ENCODE data around the gene UBR2. TPM values are rescaled to one million over a fixed set of nuclear protein-coding genes. Genes with fewer than 3 reads are reported as not detected.
A peak's percentile ranks its signal among the peaks of the same experiment; 100 is the strongest.

Gene UBR2
- total and polyA plus RNA-seq, 2 of the 4 experiments (the other 2 are of a cell fraction), result 7.7 to 32.3 TPM

DNA sequence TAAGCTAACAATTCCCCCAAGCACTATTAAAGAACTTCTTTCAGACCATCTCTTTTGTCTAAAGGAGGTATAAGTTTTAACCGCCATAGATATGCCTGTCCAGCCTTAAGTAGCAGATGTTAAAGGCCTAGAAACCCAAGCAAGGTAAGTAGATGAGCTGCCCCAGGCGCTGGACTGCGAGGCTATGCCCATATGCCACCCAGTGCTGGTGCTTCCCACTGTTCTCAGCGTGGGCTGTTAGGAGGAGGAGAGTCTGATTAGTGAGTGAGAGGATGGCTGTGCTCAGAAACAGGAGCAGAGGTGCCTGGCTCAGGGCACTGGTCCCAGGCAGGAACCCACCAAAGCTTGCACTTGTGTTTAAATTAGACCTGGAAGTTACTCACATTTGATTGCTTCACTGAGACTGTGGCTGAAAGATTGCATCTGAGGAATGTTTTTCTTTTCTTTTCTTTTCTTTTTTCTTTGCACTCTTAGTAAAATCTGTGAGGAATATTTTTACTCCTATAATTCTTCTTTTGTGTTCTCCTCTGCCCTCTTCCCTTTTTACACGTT lies 126.4 kb downstream of the UBR2 start:
- Histone ChIP-seq H2BK15ac (ENCODE audit: low read depth, low read length) (no peak overlapping the region), H2BK20ac (ENCODE audit: low read depth, low read length) (no peak overlapping the region), H3K27ac (ENCODE audit: insufficient read depth, low read length) (peak overlapping the region; percentile 53; the same call in 1 of the 2 replicates), H3K4me2 (ENCODE audit: low read depth, low read length) (no peak overlapping the region), H3K4me1 (ENCODE audit: control insufficient read depth, insufficient read depth, low read length) (peaks cover 15% of the 10 kb centered on the region), H3K14ac (replicated peaks; ENCODE audit: low read depth, low read length) (no peak overlapping the region), H4K20me1 (ENCODE audit: insufficient read depth, low read length) (no peaks in the 10 kb centered on the region; the same call in 1 of the 2 replicates), H3K23ac (ENCODE audit: low read depth, low read length) (no peak overlapping the region), H2AK5ac (ENCODE audit: low read depth, low read length) (no peak overlapping the region), H3K9me3 (ENCODE audit: control insufficient read depth, insufficient read depth, low read length) (no peaks in the 10 kb centered on the region), H2BK120ac (ENCODE audit: low read depth, low read length) (no peak overlapping the region), H4K5ac (ENCODE audit: low read depth, low read length) (no peak overlapping the region), H3K4me3 (ENCODE audit: insufficient read depth, low read depth, low read length) (no peak overlapping the region), H3K79me1 (ENCODE audit: low read depth in 1 of 2, low read length in 2 of 2) (peaks cover 3 to 18% of the 10 kb centered on the region in 2 experiments; a peak in 2 of 4 replicates), H3K27me3 (ENCODE audit: control insufficient read depth, insufficient read depth, low read length) (no peaks in the 10 kb centered on the region), H3K18ac (ENCODE audit: low read depth, low read length) (no peak overlapping the region; the same call in 1 of the 2 replicates), H3K4ac (ENCODE audit: low read depth, low read length) (no peak overlapping the region), H2AK9ac (replicated peaks; ENCODE audit: low read depth, low read length, poor library complexity) (no peak overlapping the region), H3K9ac (ENCODE audit: low read depth, low read length) (no peak overlapping the region), H2AFZ (replicated peaks; ENCODE audit: low read length, poor library complexity) (no peak overlapping the region), H4K91ac (ENCODE audit: insufficient read depth, low read depth, low read length) (no peak overlapping the region), H3K36me3 (ENCODE audit: control insufficient read depth, insufficient read depth, low read length) (peaks cover 28% of the 10 kb centered on the region), H4K8ac (ENCODE audit: low read depth in 2 of 2, low read length in 2 of 2) (no peak overlapping the region), H3K56ac (ENCODE audit: extremely low read depth, insufficient read depth, low read length) (no peak overlapping the region), H2BK5ac (ENCODE audit: low read depth, low read length, poor library complexity, severe bottlenecking) (peak overlapping the region; percentile 3), H3K9me1 (ENCODE audit: insufficient read depth, low read length) (peaks cover 3% of the 10 kb centered on the region)
- CTCF ChIA-PET, result no interaction called here
- intact Hi-C loops (cut with micrococcal nuclease) (loop anchor here (1.0 kb wide), 1 partner anchor 36 kb away; no protein-coding TSS in a partner anchor), dilution Hi-C loops (cut with HindIII; ENCODE audit: low sequenced_read_pairs, unreplicated experiment) (no loop called here), in situ Hi-C loops (cut with MboI; ENCODE audit: low sequenced_read_pairs) (no loop called here)
- 83% methylated on average over 2 of the region's 5 CpGs; no CpG with 5 or more reads in 1 of the 2 experiments for whole genome bisulfite sequencing, 2 experiments (ENCODE audit: extremely low coverage in 2 of 2, insufficient read length in 1 of 2)
- POLR2A ChIA-PET (ENCODE audit: unreplicated experiment), result no interaction called here
- peak; percentile 58 for DNase-seq
- no peak for TF ChIP-seq RAD21 (IDR thresholded peaks at IDR 0.05; ENCODE audit: low read length)
- TF ChIP-seq SMC3 (IDR thresholded peaks at IDR 0.05; ENCODE audit: low read depth, low read length), result 0 out of 2 replicates have a peak, but pooled peaks have one; percentile 6
- TF ChIP-seq MXI1 (IDR thresholded peaks at IDR 0.05; ENCODE audit: borderline replicate concordance, low read depth, low read length), result no peak
- no peak for TF ChIP-seq RCOR1 (IDR thresholded peaks at IDR 0.05; ENCODE audit: insufficient replicate concordance, low read length)
- TF ChIP-seq NFE2L2 (IDR thresholded peaks at IDR 0.05; ENCODE audit: low read depth, low read length), result no peak
- no peak for TF ChIP-seq BHLHE40 (IDR thresholded peaks at IDR 0.05; ENCODE audit: low read depth, low read length)
- TF ChIP-seq, protein P1, sequence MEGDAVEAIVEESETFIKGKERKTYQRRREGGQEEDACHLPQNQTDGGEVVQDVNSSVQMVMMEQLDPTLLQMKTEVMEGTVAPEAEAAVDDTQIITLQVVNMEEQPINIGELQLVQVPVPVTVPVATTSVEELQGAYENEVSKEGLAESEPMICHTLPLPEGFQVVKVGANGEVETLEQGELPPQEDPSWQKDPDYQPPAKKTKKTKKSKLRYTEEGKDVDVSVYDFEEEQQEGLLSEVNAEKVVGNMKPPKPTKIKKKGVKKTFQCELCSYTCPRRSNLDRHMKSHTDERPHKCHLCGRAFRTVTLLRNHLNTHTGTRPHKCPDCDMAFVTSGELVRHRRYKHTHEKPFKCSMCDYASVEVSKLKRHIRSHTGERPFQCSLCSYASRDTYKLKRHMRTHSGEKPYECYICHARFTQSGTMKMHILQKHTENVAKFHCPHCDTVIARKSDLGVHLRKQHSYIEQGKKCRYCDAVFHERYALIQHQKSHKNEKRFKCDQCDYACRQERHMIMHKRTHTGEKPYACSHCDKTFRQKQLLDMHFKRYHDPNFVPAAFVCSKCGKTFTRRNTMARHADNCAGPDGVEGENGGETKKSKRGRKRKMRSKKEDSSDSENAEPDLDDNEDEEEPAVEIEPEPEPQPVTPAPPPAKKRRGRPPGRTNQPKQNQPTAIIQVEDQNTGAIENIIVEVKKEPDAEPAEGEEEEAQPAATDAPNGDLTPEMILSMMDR (conservative IDR thresholded peaks at IDR 0.05; ENCODE audit: low read depth, low read length), result no peak
- TF ChIP-seq, protein P2, sequence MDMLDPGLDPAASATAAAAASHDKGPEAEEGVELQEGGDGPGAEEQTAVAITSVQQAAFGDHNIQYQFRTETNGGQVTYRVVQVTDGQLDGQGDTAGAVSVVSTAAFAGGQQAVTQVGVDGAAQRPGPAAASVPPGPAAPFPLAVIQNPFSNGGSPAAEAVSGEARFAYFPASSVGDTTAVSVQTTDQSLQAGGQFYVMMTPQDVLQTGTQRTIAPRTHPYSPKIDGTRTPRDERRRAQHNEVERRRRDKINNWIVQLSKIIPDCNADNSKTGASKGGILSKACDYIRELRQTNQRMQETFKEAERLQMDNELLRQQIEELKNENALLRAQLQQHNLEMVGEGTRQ (IDR thresholded peaks at IDR 0.05; ENCODE audit: low read depth, low read length), result no peak
- TF ChIP-seq FOS (IDR thresholded peaks at IDR 0.05; ENCODE audit: low read depth, low read length), result no peak
- no peak for TF ChIP-seq RFX5 (IDR thresholded peaks at IDR 0.05; ENCODE audit: low read depth, low read length)
- TF ChIP-seq MAZ (IDR thresholded peaks at IDR 0.05; ENCODE audit: borderline replicate concordance, low read depth, low read length), result no peak
- peak; percentile 87 for TF ChIP-seq CEBPB (IDR thresholded peaks at IDR 0.05; ENCODE audit: low read depth, low read length)
- no TSS peak for BruUV-seq (replicated peaks)
- ATAC-seq (ENCODE audit: low read depth), result peak; percentile 75
